Brain microvascular endothelial cell (primary cell): ENCODE measurements around the gene TESK1.

Source experiments
- DNase-seq: peaks from one replicate; pipeline ENCODE4 v3.0.0-alpha.2; 2020
- H3K27ac ChIP-seq: fragments of 250-450 bp; sonication (Bioruptor Pico); 2 replicates; pipeline ENCODE4 v1.5.1; 2020; ENCODE audit warnings: mild to moderate bottlenecking, moderate library complexity
- H3K27me3 ChIP-seq: fragments of 250-450 bp; sonication (Bioruptor Pico); replicated peaks from 2 replicates; pipeline ENCODE4 v1.5.1; 2020; ENCODE audit warnings: mild to moderate bottlenecking
- H3K36me3 ChIP-seq: fragments of 250-450 bp; sonication (Bioruptor Pico); replicated peaks from 2 replicates; pipeline ENCODE4 v1.5.1; 2020; ENCODE audit warnings: mild to moderate bottlenecking
- H3K4me3 ChIP-seq: 2 replicates; pipeline ENCODE4 v1.5.1; 2011; ENCODE audit warnings: low read depth, mild to moderate bottlenecking, control low read depth, low read length, moderate library complexity
- in situ Hi-C: cut with HindIII; loops from 2 replicates; pipeline ENCODE4 v1.10.0; 2017; ENCODE audit warnings: low sequenced_read_pairs, low pct_ligation_motif_present
- TF ChIP-seq, protein P1 (sequence below): IDR thresholded peaks from 2 replicates; pipeline ENCODE4 v1.5.1; 2011; ENCODE audit warnings: low read depth, mild to moderate bottlenecking, moderate library complexity, low read length, control low read depth, inconsistent platforms; ENCODE audit errors: missing control alignments

TESK1 gene

GRCh38 chr9:35604578-35605350, at the start of gene TESK1:
TESK1 (plus strand) TSS chr9:35605262; CDS start chr9:35605620, 358 bp downstream.
- in situ Hi-C loops: no loop called here
- TF ChIP-seq, protein P1, sequence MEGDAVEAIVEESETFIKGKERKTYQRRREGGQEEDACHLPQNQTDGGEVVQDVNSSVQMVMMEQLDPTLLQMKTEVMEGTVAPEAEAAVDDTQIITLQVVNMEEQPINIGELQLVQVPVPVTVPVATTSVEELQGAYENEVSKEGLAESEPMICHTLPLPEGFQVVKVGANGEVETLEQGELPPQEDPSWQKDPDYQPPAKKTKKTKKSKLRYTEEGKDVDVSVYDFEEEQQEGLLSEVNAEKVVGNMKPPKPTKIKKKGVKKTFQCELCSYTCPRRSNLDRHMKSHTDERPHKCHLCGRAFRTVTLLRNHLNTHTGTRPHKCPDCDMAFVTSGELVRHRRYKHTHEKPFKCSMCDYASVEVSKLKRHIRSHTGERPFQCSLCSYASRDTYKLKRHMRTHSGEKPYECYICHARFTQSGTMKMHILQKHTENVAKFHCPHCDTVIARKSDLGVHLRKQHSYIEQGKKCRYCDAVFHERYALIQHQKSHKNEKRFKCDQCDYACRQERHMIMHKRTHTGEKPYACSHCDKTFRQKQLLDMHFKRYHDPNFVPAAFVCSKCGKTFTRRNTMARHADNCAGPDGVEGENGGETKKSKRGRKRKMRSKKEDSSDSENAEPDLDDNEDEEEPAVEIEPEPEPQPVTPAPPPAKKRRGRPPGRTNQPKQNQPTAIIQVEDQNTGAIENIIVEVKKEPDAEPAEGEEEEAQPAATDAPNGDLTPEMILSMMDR: no peak

GRCh38 chr9:35555881-35556280, 49.2 kb upstream of the TESK1 start:
- TF ChIP-seq, protein P1: no peak
- Histone ChIP-seq H3K27ac (no peak overlapping the region), H3K4me3 (no peak overlapping the region), H3K36me3 (peaks cover 63% of the 10 kb centered on the region), H3K27me3 (no peaks in the 10 kb centered on the region)
- no peak for DNase-seq
- in situ Hi-C loops: no loop called here

More at GRCh38 chr9:35604578-35605350, at the start of gene TESK1:
- Histone ChIP-seq H3K27me3 (no peaks in the 10 kb centered on the region), H3K4me3 (peak within 1 kb of the TSS; percentile 76), H3K36me3 (peaks cover 9% of the 10 kb centered on the region), H3K27ac (peak within 1 kb of the TSS; percentile 29)
- peak; percentile 26 for DNase-seq

GRCh38 chr9:35556776-35557175, 48.3 kb upstream of the TESK1 start:
- TF ChIP-seq, protein P1: no peak
- DNase-seq: no peak
- peaks cover 68% of the 10 kb centered on the region for H3K36me3 ChIP-seq
- H3K27ac ChIP-seq: no peak overlapping the region
- H3K27me3 ChIP-seq: no peaks in the 10 kb centered on the region
- H3K4me3 ChIP-seq: no peak overlapping the region
- in situ Hi-C loops: no loop called here

DNA sequence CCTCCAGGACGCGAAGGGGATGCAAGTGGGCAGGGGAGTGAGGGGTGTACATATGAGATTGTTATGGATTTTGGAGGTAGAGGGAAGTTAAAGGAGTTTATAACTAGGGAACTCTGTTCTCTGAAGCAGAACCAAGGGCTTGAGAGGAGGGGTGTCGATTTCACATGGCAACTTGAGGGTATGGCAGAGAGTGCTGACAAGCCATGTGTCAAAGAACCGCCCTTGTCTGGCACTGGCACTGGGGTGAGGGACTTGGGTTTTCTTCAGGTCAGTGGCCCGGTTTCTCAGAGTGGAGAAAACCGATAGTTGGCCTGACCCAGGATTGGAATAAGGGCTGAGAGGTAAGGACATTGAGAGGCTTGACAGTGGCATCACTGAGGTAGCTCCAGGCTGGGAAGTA, 47.7 kb upstream of the TESK1 start:
- in situ Hi-C loops: no loop called here
- TF ChIP-seq, protein P1: no peak
- DNase-seq: no peak
- Histone ChIP-seq H3K27me3 (no peaks in the 10 kb centered on the region), H3K27ac (no peak overlapping the region), H3K36me3 (peaks cover 71% of the 10 kb centered on the region), H3K4me3 (no peak overlapping the region)

GRCh38 chr9:35558185-35558584, 46.9 kb upstream of the TESK1 start:
- H3K4me3 ChIP-seq: no peak overlapping the region
- in situ Hi-C loops: no loop called here
- peaks cover 79% of the 10 kb centered on the region for H3K36me3 ChIP-seq
- H3K27me3 ChIP-seq: no peaks in the 10 kb centered on the region
- H3K27ac ChIP-seq: no peak overlapping the region
- DNase-seq: no peak
- TF ChIP-seq, protein P1: no peak
